ENCODE results near the gene ADAD2.

GRCh38 chr16:84242839-84243238 is 51.9 kb downstream of the ADAD2 start:
- TF ChIP-seq CTCF (IDR thresholded peaks at IDR 0.05; ENCODE audit: insufficient read depth, low read depth, low read length) (no peak), EZH2 (IDR thresholded peaks at IDR 0.05; ENCODE audit: insufficient read depth, low read length) (no peak)

Measured in astrocyte (in vitro differentiated cells and primary cell).